OCI-LY1 (cell line): ENCODE measurements around the gene YRDC.

Experiments
- CTCF ChIP-seq: fragments of 200-600 bp; sonication (generic), shearing (Covaris generic); IDR thresholded peaks from 2 replicates; pipeline ENCODE4 v1.5.1; 2017; ENCODE audit warnings: mild to moderate bottlenecking, antibody characterized with exemption, low read length, moderate library complexity, mixed read lengths
- EZH2 ChIP-seq: fragments of 200-600 bp; sonication (generic), shearing (Covaris generic); IDR thresholded peaks from 2 replicates; pipeline ENCODE4 v1.8.0; 2017; ENCODE audit warnings: borderline replicate concordance, mixed run types, mild to moderate bottlenecking, antibody characterized with exemption, low read length, moderate library complexity, mixed read lengths

- TF ChIP-seq CTCF (no peak), EZH2 (no peak)
Measured at GRCh38 chr1:37802439-37802838, 5.6 kb downstream of the YRDC start.
